GM10266 (cell line): ENCODE data around the gene UAP1L1.

ENCODE experiments used
- DNase-seq: peaks from one replicate; pipeline ENCODE4 v3.0.0; 2012; ENCODE audit errors: extremely low spot score
- TF ChIP-seq, protein P1 (sequence below): IDR thresholded peaks from 2 replicates; pipeline ENCODE4 v1.5.1; 2012; ENCODE audit warnings: mild to moderate bottlenecking, low read depth; ENCODE audit not compliant: control insufficient read depth, insufficient read depth; ENCODE audit errors: missing control alignments

UAP1L1 gene

DNA sequence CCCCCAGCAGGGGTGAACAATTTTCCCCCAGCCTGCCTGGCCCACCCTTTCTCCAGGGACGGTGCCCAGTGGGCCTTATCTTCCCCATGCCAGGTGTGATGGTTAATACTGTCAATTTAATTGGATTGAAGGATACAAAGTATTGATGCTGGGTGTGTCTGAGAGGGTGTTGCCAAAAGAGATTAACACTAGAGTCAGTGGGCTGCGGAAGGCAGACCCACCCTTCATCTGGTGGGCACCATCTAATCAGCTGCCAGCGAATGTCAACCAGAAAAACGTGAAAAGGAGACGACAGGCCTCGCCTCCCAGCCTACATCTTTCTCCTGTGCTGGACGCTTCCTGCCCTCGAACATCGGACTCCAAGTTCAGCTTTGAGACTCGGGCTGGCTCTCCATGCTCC, 39.8 kb upstream of the UAP1L1 start:
- no peak for DNase-seq

DNA sequence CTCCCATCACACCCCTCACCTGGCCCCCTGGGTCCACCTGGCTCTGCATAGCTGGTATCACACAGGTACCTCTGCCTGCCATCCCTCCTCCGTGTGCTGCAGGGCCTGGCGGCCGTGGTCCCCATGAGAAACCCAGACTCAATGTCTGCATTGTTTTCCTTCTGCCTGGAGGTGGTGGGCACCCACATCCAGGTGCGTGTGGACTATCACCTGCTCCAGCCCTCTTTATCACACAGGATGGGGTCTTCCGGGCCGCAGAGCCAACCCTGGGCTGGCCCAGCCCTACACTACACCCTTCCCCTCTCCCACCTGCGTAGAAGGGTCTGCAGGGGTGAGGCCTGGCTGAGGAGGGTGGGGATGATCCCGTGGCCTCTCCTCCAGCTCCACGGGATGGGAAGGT, 38.4 kb upstream of the UAP1L1 start:
- DNase-seq, result no peak
- TF ChIP-seq, protein P1, sequence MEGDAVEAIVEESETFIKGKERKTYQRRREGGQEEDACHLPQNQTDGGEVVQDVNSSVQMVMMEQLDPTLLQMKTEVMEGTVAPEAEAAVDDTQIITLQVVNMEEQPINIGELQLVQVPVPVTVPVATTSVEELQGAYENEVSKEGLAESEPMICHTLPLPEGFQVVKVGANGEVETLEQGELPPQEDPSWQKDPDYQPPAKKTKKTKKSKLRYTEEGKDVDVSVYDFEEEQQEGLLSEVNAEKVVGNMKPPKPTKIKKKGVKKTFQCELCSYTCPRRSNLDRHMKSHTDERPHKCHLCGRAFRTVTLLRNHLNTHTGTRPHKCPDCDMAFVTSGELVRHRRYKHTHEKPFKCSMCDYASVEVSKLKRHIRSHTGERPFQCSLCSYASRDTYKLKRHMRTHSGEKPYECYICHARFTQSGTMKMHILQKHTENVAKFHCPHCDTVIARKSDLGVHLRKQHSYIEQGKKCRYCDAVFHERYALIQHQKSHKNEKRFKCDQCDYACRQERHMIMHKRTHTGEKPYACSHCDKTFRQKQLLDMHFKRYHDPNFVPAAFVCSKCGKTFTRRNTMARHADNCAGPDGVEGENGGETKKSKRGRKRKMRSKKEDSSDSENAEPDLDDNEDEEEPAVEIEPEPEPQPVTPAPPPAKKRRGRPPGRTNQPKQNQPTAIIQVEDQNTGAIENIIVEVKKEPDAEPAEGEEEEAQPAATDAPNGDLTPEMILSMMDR, result no peak

More for the DNA sequence above, 39.8 kb upstream of the UAP1L1 start:
- TF ChIP-seq, protein P1, result no peak

DNA sequence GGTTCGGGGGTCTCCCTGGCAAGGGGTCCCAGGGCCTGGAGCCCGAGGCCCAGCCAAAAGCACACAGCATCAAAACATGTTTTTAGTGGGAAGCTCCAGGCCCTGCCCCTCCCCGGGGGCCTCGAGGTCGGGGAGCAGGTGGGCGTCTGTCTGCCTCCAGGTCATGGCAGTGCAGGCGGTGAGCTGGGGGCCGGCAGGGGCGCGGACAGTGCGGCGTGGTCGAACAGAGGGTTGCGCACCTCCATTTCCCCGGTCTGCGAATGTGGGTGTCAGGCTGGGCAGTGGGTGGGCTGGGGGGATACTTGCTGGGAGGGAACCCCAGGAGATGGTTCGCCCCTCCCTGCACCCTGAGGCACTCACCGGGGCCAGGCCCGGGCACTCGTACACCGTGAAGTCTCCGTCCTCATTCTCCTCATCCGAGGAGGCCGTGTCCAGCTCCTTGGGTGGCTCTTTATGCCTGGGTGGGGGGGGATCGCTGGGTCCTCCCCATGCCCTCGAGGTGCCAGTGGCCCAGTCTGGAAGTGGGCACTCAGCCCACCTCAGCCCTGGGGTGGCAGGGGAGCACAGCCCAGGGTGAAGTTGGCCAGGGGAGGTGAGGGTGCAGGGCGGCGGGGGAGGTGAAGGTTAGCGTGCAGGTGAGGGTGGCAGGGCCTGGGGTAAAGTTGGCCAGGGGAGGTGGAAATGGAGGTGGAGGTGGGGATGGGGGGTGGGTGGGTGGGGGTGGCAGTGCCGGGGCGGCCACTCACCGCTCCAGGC, 37.5 kb upstream of the UAP1L1 start:
- TF ChIP-seq, protein P1, result no peak
- DNase-seq, result no peak

DNA sequence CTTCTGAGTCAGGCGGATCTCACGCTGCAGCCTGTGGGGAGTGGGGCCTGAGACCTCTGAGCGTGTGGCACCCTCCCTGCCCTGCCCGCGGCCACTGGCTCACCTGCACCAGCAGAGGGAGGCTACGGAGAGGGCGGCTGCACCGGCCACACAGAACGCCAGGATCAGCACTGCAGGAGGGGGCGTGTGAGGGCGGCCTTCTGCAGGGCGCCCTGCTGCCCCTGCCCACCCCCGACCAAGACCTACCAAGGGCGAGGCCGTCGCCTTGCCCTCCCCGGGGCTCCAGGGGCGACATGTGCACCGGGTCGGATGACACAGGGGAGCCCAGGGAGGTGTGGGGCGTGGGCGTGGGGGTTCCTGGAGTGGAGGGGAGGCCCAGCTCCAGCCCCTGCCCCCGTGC, 36.7 kb upstream of the UAP1L1 start:
- no peak for DNase-seq
- TF ChIP-seq, protein P1, result no peak

DNA sequence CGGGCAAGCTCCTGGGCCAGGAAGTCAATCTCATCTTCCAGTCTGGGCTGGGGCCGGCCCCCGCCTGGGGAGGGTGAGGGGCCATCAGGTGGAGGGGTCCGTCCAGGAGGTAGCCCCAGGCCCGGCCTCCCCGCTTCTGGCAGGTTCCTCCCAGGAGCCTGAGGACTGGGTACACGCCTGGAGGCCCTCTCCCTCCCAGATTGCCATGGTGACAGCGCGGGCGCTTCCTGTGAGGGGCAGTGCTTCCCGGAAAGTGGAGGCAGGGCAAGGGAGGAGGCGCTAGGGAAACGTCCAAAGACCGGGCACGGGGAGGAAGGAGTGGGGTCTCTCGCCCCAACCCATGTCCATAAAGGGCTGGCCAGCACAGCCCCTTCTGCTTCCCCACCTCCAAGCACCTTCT, 36.2 kb upstream of the UAP1L1 start:
- TF ChIP-seq, protein P1, result no peak
- no peak for DNase-seq

DNA sequence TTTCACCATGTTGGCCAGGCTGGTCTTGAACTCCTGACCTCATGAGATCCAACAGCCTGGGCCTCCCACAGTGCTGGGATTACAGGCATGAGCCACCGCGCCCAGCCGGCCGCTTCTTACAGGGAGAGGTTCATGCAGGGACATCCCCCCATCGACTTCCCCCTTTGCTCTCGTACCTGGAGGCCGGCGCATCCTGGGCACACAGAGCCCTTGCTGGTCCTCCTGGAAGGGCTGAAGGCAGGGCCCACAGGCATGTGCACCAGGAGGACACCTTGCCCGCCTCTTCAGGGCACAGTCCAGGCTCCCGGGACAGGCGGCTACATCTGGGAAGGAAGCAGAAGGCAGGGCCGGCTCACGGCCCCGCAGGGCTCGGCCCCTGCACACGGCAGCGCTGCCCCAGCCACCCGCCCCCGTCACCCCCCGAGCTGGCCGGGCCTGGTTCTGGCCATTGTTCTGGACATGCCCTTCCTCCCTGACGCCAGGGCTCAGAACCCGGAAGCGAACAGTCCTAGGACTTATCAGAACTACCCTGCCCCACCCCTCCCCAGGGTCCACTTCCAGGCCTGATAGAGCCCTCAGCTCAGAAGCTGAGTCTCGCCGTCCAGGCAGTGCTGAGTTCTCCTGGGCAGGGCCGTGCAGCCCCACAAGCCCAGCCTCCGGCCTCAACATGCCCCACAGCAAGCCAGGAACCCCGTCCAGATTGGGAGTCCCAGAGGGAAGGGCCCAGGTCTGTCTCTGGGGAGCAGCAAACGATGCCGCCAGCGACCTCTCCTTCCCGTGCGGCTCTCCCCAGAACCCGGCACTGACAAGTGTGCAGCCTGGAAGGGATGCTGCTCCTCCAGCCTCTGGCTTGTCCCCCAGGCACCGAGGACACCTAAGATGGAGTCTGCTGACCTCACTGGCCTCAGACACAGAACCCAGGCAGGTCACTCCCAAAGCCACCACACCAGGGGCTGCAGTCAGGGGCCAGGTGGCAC, 34.3 kb upstream of the UAP1L1 start:
- no peak for DNase-seq
- TF ChIP-seq, protein P1, result no peak

DNA sequence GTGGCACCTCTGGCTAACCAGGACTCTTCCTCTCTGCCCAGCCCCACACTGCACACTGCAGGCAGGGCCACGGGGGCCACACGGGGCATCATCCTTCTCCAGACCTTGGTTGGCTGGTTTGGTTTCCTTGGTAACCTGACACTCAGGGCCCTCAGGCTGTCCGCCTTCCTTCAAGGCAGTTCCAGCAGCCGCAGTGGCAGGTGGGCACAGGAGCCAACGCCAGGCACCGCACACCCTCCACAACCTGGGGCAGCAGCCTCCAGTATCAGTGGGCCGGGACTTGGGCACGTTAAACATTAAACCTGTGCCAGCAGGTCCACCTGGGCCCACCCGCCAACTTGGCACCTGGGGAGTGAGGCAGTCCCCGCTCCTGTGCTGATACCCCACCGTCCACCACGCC, 33.3 kb upstream of the UAP1L1 start:
- TF ChIP-seq, protein P1, result no peak
- no peak for DNase-seq
